Measurements from ENCODE around the gene GRIK5.

DNA sequence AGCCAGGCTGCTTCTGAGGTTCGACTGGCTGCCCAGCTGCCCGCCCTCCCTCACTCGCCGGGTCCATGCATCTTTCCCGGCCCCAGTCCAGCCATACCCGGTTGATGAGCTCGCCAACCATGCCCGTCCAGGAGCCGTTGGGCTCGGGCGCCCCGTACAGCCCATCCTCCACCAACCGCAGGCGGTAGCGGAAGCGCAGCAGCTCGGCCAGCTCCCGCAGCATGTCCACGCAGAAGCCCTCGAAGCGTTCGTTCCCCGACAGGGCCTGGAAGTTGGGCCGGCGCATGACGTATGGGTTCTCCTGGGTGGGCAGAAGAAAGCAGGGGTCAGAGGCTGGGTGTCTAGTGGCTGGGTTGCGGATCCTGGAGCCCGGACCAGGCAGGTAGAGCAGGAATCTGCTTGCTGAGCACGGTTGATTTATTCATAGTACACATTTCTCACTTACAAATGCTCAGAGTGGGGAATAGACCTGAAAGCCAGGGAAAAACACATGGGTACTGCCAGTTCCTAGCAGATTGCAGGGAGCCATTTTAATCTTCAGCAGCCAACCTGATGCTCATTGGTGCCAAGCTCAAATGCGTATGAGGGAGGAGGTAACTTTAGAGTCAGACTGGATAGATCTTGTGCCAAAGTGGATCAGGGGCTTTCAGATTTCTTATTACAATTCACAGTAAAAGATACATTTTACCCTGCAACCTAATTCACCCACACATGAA lies 27.4 kb downstream of the GRIK5 start:
- TF ChIP-seq POLR2A (IDR thresholded peaks at IDR 0.05) (no peak), EP300 (IDR thresholded peaks at IDR 0.05; ENCODE audit: low read depth) (no peak)
- TF ChIP-seq, protein P1, sequence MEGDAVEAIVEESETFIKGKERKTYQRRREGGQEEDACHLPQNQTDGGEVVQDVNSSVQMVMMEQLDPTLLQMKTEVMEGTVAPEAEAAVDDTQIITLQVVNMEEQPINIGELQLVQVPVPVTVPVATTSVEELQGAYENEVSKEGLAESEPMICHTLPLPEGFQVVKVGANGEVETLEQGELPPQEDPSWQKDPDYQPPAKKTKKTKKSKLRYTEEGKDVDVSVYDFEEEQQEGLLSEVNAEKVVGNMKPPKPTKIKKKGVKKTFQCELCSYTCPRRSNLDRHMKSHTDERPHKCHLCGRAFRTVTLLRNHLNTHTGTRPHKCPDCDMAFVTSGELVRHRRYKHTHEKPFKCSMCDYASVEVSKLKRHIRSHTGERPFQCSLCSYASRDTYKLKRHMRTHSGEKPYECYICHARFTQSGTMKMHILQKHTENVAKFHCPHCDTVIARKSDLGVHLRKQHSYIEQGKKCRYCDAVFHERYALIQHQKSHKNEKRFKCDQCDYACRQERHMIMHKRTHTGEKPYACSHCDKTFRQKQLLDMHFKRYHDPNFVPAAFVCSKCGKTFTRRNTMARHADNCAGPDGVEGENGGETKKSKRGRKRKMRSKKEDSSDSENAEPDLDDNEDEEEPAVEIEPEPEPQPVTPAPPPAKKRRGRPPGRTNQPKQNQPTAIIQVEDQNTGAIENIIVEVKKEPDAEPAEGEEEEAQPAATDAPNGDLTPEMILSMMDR (IDR thresholded peaks at IDR 0.05) = no peak
